Naive thymus-derived CD8-positive, alpha-beta T cell (primary cell): ENCODE results near the gene HOXA10. TPM values are rescaled to one million over a fixed set of nuclear protein-coding genes. Genes with fewer than 3 reads are reported as not detected.

Source experiments
- ATAC-seq, 2 donors: fragments of 150-1000 bp; cut with Tn5 transposase in 1 of 2; sonication (Bioruptor Pico), chemical (Tn5 transposase) in 1 of 2; 1 replicate in 1 of 2; 2 replicates in 1 of 2; pipeline ENCODE4 v1.10.0; 2021; ENCODE audit warnings: mild to moderate bottlenecking in 2 of 2, moderate library complexity in 2 of 2
- POLR2A ChIA-PET: fragments of 350-600 bp; sonication (Branson Sonifier 250); formaldehyde crosslinking; loops from one replicate; lab custom pipeline; 2021; ENCODE audit warnings: antibody characterized with exemption; lab: Charles Lee
- DNase-seq, 10 donors: peaks; one replicate each; pipeline versions ENCODE4 v3.0.0 to v3.0.0-alpha.2; 2020 to 2022
- H3K27ac Mint-ChIP-seq, 10 donors: one replicate each; pipeline ENCODE4 v1.8.0; 2020 to 2022; ENCODE audit warnings: mild to moderate bottlenecking in 10 of 10, mixed read lengths in 10 of 10, moderate library complexity in 4 of 10, inconsistent platforms in 1 of 10
- H3K27me3 Mint-ChIP-seq, 5 donors: one replicate each; pipeline ENCODE4 v1.8.0; 2021 to 2022; ENCODE audit warnings: mixed read lengths in 5 of 5
- H3K36me3 Mint-ChIP-seq, 3 donors: one replicate each; pipeline ENCODE4 v1.8.0; 2020 to 2022; ENCODE audit warnings: mixed read lengths in 3 of 3, mild to moderate bottlenecking in 2 of 3, inconsistent platforms in 1 of 3
- H3K4me1 Mint-ChIP-seq, 4 donors: one replicate each; pipeline ENCODE4 v1.8.0; 2021 to 2022; ENCODE audit warnings: mixed read lengths in 4 of 4
- H3K4me3 Mint-ChIP-seq, 10 donors: one replicate each; pipeline ENCODE4 v1.8.0; 2020 to 2022; ENCODE audit warnings: mild to moderate bottlenecking in 10 of 10, mixed read lengths in 10 of 10, moderate library complexity in 6 of 10, inconsistent platforms in 1 of 10
- H3K9me3 Mint-ChIP-seq, 9 donors: one replicate each; pipeline ENCODE4 v1.8.0; 2020 to 2022; ENCODE audit warnings: mixed read lengths in 9 of 9, mild to moderate bottlenecking in 3 of 9, inconsistent platforms in 1 of 9, moderate library complexity in 1 of 9
- polyA plus RNA-seq, 3 donors: library from polyadenylated mRNA; unstranded; fragments of 300-500 nt; fragmentation: Illumina TruSeq; gene quantifications; one replicate each; pipeline ENCODE4 v1.2.3, GENCODE V29; 2021
- total RNA-seq, 8 experiments: library from RNA in 2 of 8; stranded (reverse) in 2 of 8; gene quantifications; one replicate each; pipeline ENCODE4 v1.2.3 and lab custom pipeline; 2021 to 2026

The HOXA10 gene
- total and polyA plus RNA-seq, 5 experiments from 2014 or later: 0.19 TPM; not detected in 4

DNA sequence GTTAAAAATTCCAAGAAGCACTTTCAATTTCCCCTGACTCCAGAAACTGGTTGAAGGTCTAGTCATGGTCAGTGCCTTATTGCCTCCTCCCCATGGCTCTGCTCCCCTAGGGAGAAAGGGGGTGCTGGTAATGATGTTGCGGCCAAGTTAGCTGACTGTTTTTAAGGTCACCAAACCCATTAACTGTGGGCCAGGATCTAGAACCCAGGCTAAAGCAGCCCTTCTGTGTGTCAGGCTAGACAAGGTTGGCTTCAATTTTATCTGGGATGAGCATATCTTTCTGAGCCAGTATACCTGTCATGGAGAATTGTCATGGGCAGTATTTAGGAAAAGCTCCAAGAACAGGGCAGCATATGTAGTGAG lies 36.9 kb upstream of the HOXA10 start:
- peaks cover 0 to 5% (median 0%) of the 10 kb centered on the region in 9 donors for H3K9me3 Mint-ChIP-seq

DNA sequence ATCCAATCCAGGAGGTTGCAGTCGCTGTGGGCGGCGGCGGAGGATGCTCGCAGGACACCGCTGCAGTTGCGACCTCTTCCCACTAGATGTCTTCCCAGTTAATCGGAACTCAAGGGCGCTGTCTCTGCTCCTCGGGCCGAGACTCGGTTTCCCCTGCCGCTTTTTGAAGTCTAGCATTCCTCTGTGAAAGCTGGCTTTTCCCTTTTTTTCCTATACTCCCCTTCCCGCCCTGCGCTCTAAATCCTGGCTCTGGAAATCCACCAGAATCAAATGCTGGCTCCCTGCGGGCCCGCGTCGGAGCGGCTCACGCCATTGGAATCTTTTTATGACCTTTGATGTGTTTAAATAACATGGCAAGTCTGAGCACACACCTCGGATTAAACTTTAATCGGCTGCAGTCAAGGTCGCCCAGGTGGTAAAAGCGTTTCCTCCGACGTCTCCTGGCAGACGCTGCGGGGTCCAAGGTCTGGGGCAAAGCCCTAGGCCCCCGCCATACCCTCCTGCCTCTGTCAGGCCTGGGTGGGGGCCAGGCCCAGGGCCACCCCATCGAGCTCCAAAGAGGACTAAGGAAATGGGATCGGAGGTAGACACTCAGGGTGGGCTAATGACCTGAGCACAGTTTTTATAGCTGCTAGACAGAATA lies 36.4 kb upstream of the HOXA10 start:
- DNase-seq (peak in 2 of 10 donors; percentile 28 to 64), ATAC-seq (peak; percentile 66 to 81)
- no peak overlapping the region for H3K27ac Mint-ChIP-seq
- peaks cover 0 to 8% (median 0%) of the 10 kb centered on the region in 9 donors for H3K9me3 Mint-ChIP-seq
- H3K4me1 Mint-ChIP-seq: peaks cover 5 to 25% (median 13%) of the 10 kb centered on the region in 4 donors
- H3K36me3 Mint-ChIP-seq: no peaks in the 10 kb centered on the region
- POLR2A ChIA-PET: no interaction called here
- peaks cover 64 to 98% (median 86%) of the 10 kb centered on the region in 5 donors for H3K27me3 Mint-ChIP-seq
- peak overlapping the region; percentile 42 to 74 (median 60) for H3K4me3 Mint-ChIP-seq

More for the DNA sequence above, 36.9 kb upstream of the HOXA10 start:
- Mint-ChIP-seq H3K4me3 (no peak overlapping the region), H3K27me3 (peaks cover 66 to 98% (median 86%) of the 10 kb centered on the region in 5 donors), H3K36me3 (no peaks in the 10 kb centered on the region), H3K4me1 (peaks cover 3 to 20% (median 10%) of the 10 kb centered on the region in 4 donors), H3K27ac (no peak overlapping the region)
- POLR2A ChIA-PET: no interaction called here
- ATAC-seq (no peak), DNase-seq (no peak)

DNA sequence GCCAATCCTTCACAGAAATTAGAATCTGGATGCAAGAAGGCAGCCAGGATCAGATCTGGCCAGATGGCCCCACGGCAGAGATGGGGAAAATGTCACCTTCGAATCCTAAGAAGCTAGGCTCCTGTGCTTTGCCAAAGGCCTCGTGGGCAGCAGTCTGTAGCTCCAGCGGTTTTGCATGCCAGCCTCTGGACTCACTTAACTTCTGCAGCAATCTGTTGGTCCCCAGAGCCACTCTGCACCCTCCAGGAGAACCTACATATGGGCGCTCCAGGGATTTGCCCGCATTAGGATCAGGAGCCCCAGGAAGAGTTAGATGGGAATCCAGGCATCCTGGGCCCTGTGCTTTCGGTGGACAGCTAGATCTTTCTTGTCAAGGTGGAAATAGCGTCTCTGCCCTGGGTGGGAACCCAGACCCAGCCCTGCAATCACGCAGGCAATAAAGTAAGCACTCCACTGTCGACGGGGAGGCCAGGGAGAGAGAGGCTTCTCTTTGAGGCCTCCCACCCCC lies 35.9 kb upstream of the HOXA10 start:
- peak overlapping the region in 8 of 10 donors; percentile 42 to 74 (median 60) for H3K4me3 Mint-ChIP-seq
- DNase-seq: no peak
- no peak for ATAC-seq
- POLR2A ChIA-PET: no interaction called here
- no peaks in the 10 kb centered on the region for H3K36me3 Mint-ChIP-seq
- H3K27ac Mint-ChIP-seq: no peak overlapping the region
- peaks cover 5 to 31% (median 15%) of the 10 kb centered on the region in 4 donors for H3K4me1 Mint-ChIP-seq
- H3K9me3 Mint-ChIP-seq: peaks cover 0 to 8% (median 0%) of the 10 kb centered on the region in 9 donors
- peaks cover 61 to 98% (median 85%) of the 10 kb centered on the region in 5 donors for H3K27me3 Mint-ChIP-seq

DNA sequence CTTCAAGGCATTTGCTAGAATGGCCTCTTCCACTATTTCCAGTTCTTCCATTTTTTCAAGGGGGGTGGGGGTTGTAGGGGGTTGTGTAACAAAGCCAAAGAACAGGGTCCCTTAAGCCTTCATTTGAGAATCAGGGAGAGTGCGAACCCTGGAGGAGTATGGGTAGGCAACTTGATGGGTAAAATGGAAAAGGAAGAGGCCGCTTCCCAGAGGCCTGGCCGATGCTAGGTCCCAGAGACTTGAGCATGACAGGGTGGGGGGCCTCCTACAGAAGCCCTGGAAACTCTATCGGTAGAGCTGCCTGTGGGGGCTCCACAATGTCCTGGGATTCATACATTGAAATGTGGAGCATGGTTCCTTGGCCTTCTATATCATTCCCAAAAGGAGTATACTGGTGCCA lies 34.9 kb upstream of the HOXA10 start:
- Mint-ChIP-seq H3K36me3 (no peaks in the 10 kb centered on the region), H3K9me3 (peaks cover 0 to 8% (median 0%) of the 10 kb centered on the region in 9 donors), H3K27ac (peak overlapping the region in 1 of 10 donors; percentile 26), H3K4me3 (no peak overlapping the region), H3K4me1 (peaks cover 8 to 41% (median 22%) of the 10 kb centered on the region in 4 donors), H3K27me3 (peaks cover 64 to 98% (median 85%) of the 10 kb centered on the region in 5 donors)
- POLR2A ChIA-PET: no interaction called here
- no peak for DNase-seq
- ATAC-seq: no peak

DNA sequence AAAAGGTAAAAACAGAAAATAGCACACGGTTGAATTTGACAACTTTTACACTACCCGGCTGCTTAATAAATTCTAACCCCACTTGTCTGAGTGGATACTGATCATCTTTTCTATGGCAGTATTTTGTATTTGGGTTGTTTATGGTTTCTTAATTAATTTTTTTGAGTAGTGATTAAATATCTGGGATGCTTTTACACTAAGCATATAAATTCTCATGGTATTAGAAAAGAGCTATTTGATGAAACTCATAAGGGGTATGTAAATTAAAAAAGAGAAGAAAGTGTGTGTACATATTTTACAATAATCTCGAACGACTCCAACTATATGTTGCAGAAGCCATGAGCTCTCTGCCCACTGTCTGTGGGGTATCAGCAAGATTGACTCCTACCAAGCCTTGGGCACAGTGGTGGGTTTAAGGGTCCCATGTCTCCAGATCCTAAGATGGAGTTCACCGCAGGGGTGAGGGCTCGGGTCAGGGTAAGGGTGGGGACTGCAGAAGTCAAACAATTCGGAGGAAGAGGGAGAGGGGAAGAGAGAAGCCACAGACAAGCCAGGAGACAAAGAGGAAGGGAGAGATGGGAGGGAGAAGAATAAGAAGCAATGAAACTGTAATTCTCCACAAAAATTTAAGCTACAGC lies 33.3 kb upstream of the HOXA10 start:
- no peaks in the 10 kb centered on the region for H3K36me3 Mint-ChIP-seq
- peak overlapping the region in 1 of 10 donors; percentile 82 for H3K27ac Mint-ChIP-seq
- peaks cover 69 to 100% (median 87%) of the 10 kb centered on the region in 5 donors for H3K27me3 Mint-ChIP-seq
- peaks cover 7 to 36% (median 22%) of the 10 kb centered on the region in 4 donors for H3K4me1 Mint-ChIP-seq
- POLR2A ChIA-PET: no interaction called here
- no peak overlapping the region for H3K4me3 Mint-ChIP-seq
- ATAC-seq: no peak
- peaks cover 0 to 8% (median 0%) of the 10 kb centered on the region in 9 donors for H3K9me3 Mint-ChIP-seq
- DNase-seq: no peak

DNA sequence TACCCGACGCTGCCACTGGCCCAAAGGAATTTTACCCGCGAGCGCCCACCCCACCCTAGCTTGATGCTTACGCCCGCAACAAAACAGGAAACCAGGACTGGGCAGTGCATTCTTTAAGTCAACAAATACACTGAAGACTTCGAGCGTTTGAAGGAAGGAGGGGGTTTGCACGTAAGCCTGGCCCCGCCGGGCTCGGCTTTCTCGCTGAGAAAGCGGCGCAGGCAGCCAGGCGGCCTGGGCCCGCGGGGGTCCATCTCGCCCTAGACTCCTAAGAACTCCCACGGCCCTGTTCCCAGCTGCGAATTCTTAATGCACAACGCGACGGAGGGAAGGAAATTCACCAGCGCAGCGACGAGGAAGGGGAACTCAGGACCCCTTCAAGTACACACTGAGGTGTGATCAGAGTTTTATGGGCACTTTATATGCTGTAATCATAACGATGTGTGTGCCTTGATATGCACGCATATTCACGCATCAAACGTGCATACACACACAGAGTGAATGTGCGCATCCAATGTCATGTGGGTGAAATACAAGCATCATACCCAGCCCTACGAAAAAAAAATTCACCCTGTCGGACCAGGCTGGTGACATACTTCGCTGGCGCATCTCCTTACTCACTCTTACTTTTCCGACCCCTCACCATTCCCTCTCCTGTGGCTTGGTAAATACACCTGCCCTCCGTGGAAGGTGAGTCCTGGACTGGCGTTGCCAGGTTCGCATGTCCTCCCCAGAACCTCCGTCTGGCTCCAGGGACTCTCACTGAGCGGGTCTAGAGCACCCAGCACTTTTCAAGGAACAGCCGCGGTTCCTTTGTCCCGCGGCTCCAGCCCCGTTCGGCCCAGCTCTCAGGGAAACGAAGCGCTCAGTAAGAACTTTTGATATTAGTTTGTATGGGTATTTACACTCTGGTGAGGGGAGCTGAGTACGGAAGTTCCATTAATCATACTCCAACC lies 31.5 kb upstream of the HOXA10 start:
- peak overlapping the region in 1 of 10 donors; percentile 77 for H3K27ac Mint-ChIP-seq
- peak overlapping the region in 5 of 10 donors; percentile 9 to 56 (median 34) for H3K4me3 Mint-ChIP-seq
- peaks cover 0 to 8% (median 0%) of the 10 kb centered on the region in 9 donors for H3K9me3 Mint-ChIP-seq
- no peaks in the 10 kb centered on the region for H3K36me3 Mint-ChIP-seq
- DNase-seq (no peak), ATAC-seq (no peak)
- peaks cover 70 to 100% (median 86%) of the 10 kb centered on the region in 5 donors for H3K27me3 Mint-ChIP-seq
- peaks cover 15 to 49% (median 39%) of the 10 kb centered on the region in 4 donors for H3K4me1 Mint-ChIP-seq
- POLR2A ChIA-PET: no interaction called here

DNA sequence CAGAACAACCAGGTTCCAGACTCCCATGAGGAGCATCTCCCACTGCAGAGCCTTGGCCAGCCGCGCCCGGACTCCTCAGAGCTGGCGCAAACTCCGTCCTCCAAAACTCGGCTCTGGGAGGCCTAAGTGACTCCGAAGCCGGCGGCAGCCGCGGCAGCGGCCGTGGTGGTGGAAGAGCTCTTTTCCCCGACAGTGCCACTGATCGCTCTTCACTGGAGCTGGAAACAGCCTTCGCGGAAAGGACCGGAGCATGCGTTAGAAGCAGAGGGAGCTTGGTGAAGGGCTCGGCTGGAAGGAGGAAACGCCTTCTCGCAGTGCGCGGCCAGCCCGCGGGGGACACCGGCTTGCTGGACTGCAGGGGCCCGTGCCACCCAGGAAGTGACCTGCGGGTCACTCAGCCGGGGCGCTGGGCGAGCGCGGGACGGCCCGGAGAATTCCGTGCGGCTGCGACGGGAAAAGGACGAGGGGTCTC lies 30.8 kb upstream of the HOXA10 start:
- Mint-ChIP-seq H3K4me3 (peak overlapping the region in 4 of 10 donors; percentile 11 to 48 (median 39)), H3K36me3 (no peaks in the 10 kb centered on the region), H3K9me3 (peaks cover 0 to 8% (median 0%) of the 10 kb centered on the region in 9 donors), H3K4me1 (peaks cover 16 to 51% (median 38%) of the 10 kb centered on the region in 4 donors), H3K27ac (peak overlapping the region in 1 of 10 donors; percentile 29), H3K27me3 (peaks cover 66 to 100% (median 82%) of the 10 kb centered on the region in 5 donors)
- POLR2A ChIA-PET: no interaction called here
- DNase-seq: no peak
- no peak for ATAC-seq

DNA sequence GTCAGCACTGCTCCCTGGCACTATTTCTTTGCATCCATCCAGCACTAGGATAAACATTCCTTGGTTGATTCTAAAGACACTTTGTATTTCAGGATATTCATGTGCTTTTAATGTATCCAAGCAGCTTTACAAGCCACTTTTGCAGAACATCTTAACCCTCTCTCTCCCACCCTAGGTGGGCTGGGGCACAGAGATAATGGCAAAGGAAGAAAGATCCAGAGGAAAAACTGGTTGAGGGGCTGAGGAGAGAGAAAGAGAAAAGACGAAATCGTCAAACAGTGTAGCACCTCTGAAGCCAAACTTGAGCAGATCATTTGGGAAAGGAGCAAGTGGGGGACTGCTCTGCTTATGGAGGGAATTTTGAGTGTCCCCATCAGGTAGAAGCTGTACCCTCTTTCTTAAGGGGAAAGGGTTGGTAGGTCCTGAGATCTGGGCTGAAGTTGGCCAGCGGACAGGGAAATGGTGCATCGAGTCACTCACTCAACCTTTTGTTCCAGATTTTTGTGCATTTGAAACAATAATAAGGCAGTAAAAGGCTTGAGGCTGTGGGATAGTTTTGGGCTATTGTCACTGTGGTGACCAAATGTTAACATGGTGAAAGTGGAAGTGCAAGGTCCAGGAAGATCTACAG lies 30.0 kb upstream of the HOXA10 start:
- POLR2A ChIA-PET: no interaction called here
- peaks cover 64 to 100% (median 77%) of the 10 kb centered on the region in 5 donors for H3K27me3 Mint-ChIP-seq
- ATAC-seq (no peak), DNase-seq (no peak)
- H3K27ac Mint-ChIP-seq: no peak overlapping the region
- H3K36me3 Mint-ChIP-seq: no peaks in the 10 kb centered on the region
- peak overlapping the region in 2 of 10 donors; percentile 10 to 45 for H3K4me3 Mint-ChIP-seq
- peaks cover 16 to 55% (median 39%) of the 10 kb centered on the region in 4 donors for H3K4me1 Mint-ChIP-seq
- peaks cover 0 to 8% (median 0%) of the 10 kb centered on the region in 9 donors for H3K9me3 Mint-ChIP-seq

DNA sequence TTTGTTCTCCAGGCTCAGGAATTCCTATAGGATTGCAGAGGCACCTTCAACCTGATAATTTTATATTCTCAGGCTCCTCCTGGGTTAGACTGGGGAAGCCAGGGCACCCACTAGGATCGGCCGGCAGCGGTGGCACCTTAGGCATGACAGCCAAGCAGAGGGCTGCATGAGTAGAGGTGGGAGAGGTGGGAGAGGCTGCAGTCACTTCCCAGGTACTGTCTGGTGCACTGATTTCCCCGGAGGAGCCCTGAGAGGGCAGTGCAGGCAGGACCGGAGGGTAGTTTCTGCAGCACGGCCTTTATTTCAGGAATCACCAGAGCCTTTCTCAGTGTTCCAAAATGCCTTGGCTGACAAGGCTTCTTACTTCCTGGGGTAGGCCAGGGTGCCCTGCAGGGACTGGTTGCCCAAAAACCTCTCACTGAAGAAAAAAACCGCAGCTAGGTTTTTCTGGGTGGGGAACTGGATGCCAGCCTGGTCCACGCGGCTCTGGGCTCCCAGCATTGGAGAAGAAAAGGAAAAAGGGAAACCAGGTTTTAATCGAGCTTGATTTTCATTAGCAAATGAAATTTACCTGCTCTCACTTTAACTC lies 29.3 kb upstream of the HOXA10 start:
- no peaks in the 10 kb centered on the region for H3K36me3 Mint-ChIP-seq
- no peak overlapping the region for H3K27ac Mint-ChIP-seq
- peaks cover 63 to 100% (median 77%) of the 10 kb centered on the region in 5 donors for H3K27me3 Mint-ChIP-seq
- POLR2A ChIA-PET: no interaction called here
- peaks cover 16 to 60% (median 43%) of the 10 kb centered on the region in 4 donors for H3K4me1 Mint-ChIP-seq
- DNase-seq (no peak), ATAC-seq (no peak)
- H3K4me3 Mint-ChIP-seq: peak overlapping the region in 1 of 10 donors; percentile 10
- H3K9me3 Mint-ChIP-seq: peaks cover 0 to 9% (median 0%) of the 10 kb centered on the region in 9 donors

DNA sequence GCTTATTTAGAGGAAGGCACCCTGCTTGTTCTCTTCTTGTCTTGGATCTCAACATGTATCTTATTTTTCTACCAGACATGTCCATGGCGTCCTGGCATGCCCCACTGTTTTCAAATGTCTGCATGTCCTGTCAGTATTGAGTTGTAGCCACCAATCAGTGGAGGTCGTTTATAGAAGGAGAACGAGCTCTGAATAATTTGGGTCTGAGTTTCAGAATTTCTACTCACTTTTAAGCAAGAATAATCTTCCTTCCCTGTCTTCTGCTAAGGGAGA lies 28.7 kb upstream of the HOXA10 start:
- DNase-seq: no peak
- POLR2A ChIA-PET: interaction anchor here (0.5 kb wide), 1 partner anchor 644 kb away, joined by 5 read pairs; no protein-coding TSS in a partner anchor
- no peak for ATAC-seq
- Mint-ChIP-seq H3K27me3 (peaks cover 68 to 100% (median 79%) of the 10 kb centered on the region in 5 donors), H3K36me3 (peaks cover 0 to 3% (median 0%) of the 10 kb centered on the region in 3 donors), H3K4me3 (peak overlapping the region in 3 of 10 donors; percentile 8 to 58 (median 57)), H3K9me3 (peaks cover 0 to 9% (median 0%) of the 10 kb centered on the region in 9 donors), H3K4me1 (peaks cover 16 to 66% (median 47%) of the 10 kb centered on the region in 4 donors), H3K27ac (peak overlapping the region in 1 of 10 donors; percentile 58)
